Ovary (tissue), 3 donors: Measurements from ENCODE around the gene AAR2.

ENCODE experiments used
- CTCF ChIP-seq, 3 donors: fragments of 450-650 bp in 2 of 3; fragments of 200-600 bp in 1 of 3; IDR thresholded peaks; one replicate each; pipeline versions ENCODE4 v1.5.1 to v1.8.0; 2016 to 2022; ENCODE audit warnings: antibody characterized with exemption in 3 of 3, mild to moderate bottlenecking in 1 of 3
- POLR2A ChIP-seq: fragments of 450-650 bp; IDR thresholded peaks from one replicate; pipeline ENCODE4 v1.6.1; 2017; ENCODE audit warnings: antibody characterized with exemption, mild to moderate bottlenecking, moderate library complexity
- donor health status: DM: no; HTN: no; CAD: no.

- no peak for TF ChIP-seq CTCF (IDR thresholded peaks at IDR 0.05)
- no peak for TF ChIP-seq POLR2A
Observed at GRCh38 chr20:36284751-36285150, 48.5 kb downstream of the AAR2 start.
